Activated CD8-positive, alpha-beta memory T cell treated with anti-CD3 and anti-CD28 coated beads, Interleukin-2, amount 50 U/mL, for 1 hour (primary cell): ENCODE measurements around the gene TIAM1.

ENCODE experiments used
- DNase-seq: peaks from one replicate; pipeline ENCODE4 v3.0.0-alpha.2; 2020; ENCODE audit errors: extremely low read depth

TIAM1 gene, protein sequence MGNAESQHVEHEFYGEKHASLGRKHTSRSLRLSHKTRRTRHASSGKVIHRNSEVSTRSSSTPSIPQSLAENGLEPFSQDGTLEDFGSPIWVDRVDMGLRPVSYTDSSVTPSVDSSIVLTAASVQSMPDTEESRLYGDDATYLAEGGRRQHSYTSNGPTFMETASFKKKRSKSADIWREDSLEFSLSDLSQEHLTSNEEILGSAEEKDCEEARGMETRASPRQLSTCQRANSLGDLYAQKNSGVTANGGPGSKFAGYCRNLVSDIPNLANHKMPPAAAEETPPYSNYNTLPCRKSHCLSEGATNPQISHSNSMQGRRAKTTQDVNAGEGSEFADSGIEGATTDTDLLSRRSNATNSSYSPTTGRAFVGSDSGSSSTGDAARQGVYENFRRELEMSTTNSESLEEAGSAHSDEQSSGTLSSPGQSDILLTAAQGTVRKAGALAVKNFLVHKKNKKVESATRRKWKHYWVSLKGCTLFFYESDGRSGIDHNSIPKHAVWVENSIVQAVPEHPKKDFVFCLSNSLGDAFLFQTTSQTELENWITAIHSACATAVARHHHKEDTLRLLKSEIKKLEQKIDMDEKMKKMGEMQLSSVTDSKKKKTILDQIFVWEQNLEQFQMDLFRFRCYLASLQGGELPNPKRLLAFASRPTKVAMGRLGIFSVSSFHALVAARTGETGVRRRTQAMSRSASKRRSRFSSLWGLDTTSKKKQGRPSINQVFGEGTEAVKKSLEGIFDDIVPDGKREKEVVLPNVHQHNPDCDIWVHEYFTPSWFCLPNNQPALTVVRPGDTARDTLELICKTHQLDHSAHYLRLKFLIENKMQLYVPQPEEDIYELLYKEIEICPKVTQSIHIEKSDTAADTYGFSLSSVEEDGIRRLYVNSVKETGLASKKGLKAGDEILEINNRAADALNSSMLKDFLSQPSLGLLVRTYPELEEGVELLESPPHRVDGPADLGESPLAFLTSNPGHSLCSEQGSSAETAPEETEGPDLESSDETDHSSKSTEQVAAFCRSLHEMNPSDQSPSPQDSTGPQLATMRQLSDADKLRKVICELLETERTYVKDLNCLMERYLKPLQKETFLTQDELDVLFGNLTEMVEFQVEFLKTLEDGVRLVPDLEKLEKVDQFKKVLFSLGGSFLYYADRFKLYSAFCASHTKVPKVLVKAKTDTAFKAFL (N-terminal part only)

DNA sequence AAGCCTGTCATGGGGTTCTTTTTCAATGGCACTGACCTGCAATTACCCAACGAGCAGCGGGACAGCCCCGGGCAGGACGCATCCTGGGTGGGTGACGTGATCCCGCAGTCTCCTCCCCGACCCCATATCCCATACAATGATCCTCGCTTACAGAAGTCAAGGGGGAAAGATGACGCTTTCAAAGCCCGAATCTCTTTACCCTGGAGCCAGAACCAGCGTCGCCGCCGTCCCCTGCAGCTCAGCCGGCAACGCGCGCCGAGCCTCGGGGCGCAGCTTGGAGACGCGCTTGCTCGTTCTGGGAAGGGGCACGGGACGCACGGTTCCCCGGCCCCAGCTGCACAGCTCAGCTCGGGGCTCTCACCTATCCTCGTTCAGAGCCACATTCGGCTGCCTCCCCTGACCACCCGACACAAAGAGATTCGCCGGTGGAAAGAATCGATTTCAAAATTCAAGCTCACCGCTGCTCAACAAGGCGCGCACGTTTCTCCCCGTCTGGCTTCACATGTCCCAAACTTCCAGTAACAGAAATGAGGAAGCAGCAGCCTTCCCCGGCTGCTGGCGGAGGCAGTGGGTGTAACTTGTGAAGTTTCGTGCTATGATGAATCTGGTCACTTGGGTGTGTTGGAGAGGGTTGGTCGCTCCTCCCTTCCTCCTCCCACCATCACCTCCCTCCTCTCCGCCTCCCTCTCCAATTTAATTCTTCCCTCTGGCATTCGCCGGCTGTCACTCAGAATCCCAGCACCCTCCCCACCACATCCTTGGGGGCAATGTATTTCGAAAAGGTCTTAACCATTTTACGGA is at the start of gene TIAM1:
TIAM1 (minus strand) TSS at position 582 of the 801 bp plus-strand sequence. CDS start 77,289 bp downstream, outside the sequence.
- no peak for DNase-seq

DNA sequence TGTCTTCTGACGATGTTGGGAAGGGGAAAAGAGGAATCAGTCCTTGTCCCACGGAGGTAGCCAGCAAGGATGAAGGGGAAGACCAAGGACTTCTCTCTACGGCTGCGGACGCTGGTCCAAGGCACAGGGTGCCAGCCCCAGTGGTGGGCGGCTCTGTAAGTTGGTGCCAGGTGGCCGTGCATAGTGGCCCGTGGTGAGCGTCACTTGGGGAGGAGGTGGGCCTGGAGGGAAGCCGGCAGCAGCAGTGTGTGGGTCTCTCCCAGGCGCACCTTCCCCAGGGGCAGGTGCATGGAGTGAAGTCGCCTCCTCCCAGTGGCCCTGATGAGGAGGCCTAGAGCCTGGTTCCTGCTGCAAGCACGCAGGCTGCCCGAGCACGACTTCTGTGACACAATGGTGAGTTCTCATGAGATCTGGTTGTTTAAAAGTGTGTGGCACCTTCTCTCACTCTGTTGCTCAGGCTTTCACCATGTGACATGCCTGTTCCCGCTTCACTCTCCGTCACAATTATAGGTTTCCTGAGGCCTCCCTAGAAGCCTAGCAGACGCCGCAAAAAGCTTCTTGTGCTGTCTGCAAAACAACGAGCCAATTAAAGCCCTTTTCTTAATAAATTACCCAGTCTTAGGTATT is 43.6 kb upstream of the TIAM1 start:
- DNase-seq, result no peak

DNA sequence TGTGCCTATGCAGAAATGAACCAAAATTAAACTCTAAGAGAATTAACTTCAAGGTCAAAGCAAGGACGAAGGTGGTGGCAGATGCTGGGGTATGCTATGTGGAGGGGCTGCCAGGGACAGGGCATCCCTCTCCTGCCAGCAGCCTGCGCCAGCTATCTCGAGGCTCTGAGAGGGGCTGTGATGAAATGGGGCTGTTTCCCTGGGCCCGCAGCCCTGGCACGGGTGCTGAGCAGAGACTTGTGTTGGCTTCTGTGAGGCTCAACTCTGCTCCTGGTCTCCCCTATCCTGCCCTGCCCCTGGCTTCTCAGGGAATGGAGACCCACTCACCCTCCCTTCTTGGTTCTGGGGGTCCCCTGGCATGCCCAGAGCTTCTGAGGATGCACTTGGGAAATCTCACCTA is 41.9 kb upstream of the TIAM1 start:
- no peak for DNase-seq

DNA sequence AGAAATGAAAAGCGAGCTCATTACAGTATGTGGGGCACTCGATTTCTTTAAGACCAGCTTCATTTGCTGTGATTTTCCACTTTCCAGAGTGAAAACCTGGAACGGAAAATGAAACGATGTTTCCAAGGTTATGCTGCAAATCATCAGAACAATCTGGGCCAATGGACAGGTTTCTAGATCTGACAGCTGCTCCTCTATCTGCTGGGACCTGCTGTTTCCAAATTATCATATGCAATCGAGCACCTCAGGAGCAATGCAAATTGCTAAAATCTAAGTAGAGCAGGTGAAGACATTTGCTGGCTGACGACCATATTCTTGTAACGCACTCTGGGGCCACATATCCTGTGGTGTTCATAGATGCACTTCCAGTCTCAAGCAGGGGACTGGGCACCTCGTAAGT is 39.7 kb upstream of the TIAM1 start:
- DNase-seq, result no peak

DNA sequence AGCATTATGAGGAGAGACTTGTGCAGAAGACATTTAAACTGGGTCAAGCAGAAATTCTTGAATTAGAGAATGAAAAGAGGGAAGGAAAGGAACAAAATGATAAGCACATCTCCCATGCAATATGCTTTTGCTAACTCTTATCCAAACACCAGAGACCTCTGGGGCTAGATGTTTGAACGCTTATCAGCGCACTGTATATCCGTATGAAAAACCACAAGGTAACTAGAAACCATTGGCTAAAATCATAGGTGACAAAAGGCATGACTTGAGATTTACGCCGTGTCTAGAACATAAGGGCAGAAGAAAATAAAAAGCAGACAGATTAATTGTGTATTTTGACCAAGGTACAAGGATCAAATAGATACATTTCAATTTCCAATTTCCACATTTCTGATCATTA is 38.0 kb upstream of the TIAM1 start:
- DNase-seq, result no peak

DNA sequence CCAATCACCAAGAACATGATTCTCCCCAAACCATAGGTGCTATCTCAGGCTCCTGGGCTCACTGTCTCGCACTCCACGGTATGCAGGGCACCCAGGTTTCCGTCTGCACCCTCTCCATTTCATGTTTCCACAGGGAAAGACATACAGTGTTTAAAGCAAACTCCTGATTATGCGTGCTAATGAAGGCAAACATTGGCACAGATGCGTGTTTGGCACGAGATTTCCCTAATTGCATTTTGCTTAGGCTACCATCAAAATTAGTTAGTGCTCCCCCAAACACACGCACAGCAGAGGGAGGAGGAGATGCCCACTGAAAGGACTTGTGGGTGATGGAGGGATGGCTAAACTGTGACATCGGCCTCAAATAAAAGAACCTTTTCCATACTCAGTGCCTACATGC is 32.2 kb upstream of the TIAM1 start:
- no peak for DNase-seq

DNA sequence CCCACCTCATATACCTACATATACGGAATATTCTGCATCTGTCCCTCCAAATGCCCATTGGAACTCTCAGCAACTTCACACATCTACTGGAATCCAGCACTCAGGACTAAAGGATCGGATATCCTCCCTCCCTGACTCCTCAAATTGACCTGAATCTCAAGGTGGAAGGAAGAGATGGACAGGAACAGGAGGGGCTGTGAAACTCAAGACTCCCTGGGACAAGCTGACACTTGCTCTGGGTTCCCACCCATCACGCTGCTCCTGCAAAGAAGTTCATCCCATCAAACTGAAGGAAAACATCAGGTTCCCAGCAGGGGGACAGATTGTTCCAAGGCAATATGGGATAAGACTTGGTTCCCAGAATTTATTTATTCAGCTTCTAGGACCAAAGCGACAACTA is 30.3 kb upstream of the TIAM1 start:
- no peak for DNase-seq

DNA sequence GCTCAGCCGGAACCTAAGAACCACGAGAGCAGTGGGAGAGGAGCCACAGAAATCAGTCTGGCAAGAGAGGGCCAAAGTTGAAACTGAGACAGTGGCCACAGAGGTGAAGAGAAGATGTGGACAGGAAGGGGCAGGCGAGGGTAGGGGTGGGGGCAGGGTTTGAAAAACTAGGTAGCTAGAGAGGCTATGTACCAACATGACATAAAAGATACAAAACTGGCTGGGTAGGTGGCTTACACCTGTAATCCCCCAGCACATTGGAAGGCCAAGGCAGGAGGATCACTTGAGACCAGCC is 28.4 kb upstream of the TIAM1 start:
- DNase-seq, result no peak

DNA sequence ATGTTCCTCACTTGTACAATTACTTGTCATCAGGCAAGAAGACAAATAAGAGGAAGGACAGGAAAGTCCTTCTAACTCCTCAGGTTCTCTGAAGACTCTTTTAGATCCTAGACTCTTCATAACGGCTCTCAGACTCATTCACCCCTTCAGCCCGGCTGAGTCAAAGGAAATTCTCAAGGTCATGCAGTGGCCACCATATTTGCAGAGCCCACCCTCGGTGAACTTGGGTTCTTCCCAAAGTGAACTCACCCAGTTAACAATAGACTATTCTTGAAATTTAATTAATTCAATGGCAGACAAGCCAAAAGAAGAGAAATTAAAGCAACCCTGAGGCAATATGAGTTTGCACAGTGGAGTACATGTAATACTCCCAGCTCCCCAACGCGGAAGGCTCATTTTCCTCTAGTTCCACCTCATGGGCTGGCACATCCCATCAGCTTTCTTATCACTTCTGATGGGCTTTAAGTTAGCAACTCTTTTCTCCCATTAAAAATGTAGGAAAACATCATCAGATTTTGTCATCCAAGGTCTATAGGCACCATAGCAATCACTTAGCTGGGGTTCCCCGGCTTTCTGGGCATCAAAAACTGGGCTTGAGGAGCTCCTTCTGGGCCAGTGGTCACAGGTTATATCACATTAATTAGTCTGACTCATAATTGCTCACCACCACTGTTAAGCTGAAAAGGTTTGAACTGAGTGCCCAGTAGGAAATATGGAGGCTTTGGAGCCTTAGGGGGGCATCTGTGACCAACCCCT is 27.8 kb upstream of the TIAM1 start:
- DNase-seq, result no peak

DNA sequence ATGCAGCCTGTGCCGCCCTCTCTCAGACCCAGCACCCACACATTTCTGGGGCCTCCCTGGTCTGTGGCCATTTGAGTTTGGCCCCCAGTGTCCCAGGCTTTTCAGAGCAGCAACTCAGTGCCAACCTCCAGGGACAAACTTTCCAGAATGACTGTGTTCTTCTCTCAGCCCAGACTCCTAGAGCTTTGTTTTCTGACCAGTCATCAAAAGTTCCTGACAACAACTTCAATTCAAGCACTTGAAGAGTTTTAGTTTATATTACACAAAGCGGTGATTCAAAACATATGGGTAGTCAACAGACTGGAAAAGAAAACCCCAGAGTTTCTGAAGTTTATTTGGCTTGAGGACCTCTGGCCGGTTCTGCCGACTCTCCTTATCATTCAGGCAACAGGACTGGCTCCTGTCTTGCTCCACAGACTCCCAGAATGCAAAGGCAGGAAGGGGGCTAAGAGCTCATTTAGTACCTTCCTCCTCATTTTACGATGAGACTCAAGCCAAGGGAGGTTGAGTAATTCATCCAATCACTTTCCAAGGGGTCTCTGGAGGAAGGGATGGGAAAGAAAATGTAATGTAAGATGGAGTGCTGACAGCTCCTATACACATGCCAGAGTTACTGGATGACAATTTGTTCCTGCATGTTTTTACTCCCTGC is 27.0 kb upstream of the TIAM1 start:
- no peak for DNase-seq

DNA sequence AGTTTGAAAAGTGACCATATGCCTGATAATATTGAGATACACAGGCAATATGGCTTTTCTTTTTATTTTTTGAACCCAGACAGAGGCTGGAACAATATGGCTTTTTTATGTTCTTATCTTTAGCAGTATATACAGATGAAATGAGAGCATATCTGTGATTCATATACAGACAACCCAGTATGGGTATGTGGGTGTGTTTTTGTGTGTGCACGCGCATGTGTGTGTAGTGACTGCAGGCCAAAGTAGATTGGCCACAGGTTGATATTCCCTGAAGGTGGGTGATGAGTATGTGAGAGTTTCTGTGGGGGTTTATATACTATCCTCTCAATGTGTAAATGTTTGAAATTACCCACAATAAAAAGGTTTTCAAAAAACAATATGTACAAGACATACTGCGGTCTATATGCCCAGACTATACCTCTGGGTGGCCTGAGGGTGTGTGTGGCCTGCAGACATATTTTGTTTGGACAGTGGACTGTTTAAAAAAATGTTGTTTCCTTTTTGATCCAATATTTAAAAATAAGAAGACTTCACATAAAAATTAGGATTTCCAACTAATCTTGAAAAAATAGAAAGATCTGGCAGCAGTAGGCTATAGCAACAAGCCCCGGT is 26.3 kb upstream of the TIAM1 start:
- no peak for DNase-seq

DNA sequence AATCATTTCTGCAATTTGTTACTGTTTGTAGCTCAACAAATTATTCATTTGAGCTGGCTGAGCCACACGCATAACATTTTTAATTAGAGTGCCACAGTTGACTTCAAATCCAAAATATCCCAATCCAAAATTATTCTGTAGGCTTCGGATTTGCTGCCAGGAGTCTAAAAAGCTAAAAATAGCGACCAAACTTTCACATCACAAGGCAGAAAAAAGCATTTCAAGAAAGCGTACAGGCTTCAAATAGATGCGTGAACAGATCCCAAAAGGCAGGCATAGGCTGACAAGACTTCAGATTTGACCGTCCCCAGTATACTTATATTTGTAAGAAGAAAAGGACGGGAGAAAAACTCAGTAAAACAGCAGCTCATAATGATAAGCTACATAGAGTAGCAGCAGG is 24.3 kb upstream of the TIAM1 start:
- no peak for DNase-seq

DNA sequence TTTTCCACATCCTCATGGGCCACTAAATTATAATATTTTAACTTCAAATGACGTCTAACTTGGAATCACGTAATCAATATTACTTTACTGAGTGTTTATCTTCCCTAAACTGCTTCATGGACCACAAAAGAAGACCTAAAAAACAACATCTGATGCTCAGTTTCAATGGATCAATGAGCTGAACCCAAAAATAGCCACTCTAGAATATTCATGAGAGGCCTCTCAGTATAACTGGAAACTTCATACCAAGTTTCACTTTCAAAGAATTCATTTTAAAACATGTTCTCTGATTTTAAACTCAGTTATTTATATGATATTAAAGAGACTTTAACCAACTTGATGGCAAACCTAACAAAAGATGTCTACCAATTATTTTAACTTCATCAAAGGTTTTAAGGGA is 23.7 kb upstream of the TIAM1 start:
- no peak for DNase-seq

DNA sequence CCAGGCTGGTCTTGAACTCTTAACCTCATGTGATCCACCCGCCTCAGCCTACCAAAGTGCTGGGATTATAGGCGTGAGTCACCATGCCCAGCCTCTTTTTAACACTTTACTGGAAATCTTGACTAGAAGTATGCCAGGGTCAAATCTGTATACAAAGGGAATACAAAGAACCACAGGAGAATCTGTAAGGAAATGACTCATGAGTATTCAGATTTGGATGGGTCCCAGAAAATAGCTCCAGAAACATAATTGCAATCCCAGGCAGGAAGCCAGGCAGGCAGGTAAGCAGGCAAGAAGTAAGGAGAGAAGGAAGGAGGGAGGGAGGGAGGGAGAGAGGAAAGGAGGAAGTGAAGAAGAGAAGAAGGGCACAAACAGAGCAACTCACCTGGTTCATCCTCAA is 22.8 kb upstream of the TIAM1 start:
- DNase-seq, result no peak

DNA sequence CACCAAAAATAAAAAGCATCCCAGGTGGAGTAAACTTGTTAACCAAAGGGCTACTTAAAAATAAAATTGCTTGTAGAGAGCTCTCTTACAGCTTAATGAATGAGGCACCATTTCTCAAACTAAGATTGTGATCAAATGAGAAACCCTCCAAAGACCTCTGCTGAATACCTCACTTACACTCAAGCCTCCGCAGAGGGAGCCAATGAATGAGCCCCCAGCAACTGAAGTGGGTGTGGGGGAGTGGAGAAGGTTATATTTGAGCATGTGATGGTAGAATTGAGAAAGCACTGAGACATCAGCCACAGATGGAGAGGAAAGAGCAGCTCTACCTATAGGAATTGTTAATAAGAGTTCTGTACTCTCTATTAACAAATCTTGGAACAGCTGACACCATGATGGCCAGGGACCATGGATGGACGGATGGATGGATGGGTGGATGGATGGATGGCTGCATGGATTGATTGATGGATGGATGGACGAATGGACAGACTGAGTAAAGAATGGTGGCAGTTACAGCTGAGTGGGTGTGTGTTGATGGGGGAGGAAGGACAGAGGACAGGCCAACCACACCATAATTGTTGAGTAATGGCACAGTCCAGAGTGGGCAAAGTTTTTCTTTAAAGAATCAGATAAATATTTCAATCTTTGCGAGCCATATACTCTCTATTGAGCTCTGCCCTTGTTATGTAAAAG is 20.3 kb upstream of the TIAM1 start:
- DNase-seq, result no peak

DNA sequence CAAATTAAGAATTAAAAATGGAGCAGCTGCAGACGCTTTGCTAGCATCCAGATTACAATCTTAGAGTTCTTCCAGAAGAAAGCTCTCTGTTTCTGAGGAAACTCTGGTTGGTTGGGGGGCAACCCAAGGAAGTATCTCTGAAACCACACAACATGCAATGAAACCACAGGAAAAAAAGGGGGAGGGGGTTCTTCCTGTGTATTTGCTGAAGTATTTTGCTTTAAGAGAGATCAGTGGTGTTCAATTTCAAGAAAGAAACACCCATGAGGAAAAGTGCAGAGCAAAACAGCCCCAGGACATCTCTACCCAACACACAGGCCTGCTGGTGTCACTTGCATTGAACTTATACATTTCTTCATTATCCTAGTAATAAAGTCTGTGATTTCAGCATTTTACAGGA is 19.7 kb upstream of the TIAM1 start:
- DNase-seq, result no peak

DNA sequence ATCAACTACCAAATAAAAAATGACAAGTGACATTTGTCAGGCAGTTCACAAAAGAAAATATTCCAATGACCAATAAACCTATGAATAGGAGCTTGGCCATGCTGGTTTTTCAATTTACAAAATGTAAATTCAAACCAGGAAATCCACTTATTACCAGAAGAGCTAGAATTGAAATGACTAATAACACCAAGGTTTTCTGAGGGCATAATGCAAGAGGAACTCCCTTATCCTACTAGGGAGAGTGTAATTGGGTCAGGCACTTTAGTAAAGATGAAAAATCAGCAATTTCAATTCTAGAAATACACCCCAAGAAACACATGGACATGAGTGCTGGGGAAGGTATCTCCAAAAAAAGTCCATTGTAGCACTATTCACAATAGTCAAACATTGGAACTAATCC is 16.7 kb upstream of the TIAM1 start:
- no peak for DNase-seq

DNA sequence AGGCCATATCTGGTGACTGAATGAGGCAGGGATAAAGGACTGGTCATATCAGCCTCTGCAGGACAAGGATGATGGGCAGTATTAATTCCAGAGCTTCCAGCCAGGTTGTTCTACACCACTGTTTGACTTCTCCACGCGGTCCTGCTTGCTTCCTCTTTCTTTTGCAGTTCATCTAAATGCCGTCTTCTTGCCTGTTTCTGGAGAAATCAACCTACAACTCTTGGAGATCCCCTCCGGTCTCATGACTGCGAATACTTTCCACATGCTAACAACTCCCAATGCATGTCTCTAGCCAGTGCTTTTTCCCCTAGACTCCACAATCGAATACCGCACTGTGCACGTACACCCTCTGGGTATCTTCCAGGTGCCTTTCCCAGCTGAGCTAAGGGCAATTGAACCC is 14.1 kb upstream of the TIAM1 start:
- no peak for DNase-seq

DNA sequence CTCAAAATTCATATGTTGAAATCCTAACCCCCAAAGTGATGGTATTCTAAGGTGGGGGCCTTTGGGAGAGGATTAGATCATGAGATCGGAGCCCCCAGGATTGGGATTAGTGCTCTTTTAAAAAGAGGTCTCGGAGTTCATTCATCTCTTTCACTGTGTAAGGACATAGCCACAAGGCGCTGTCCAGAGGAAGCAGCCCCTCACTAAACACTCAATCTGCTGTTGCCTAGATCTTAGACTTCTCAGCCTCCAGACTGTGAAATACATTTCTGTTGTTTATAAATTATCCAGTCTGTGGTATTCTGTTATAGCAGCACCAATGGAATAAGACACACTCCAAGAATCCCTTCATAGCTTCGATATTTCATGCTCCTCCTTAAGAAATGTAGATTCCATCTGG is 12.4 kb upstream of the TIAM1 start:
- no peak for DNase-seq
